ENCODE results near the gene RRAGC. TPM values are rescaled to one million over a fixed set of nuclear protein-coding genes. Genes with fewer than 3 reads are reported as not detected.

Gene RRAGC
- total RNA-seq, 4 donors from 2014 or later, result 10.0 to 25.0 (median 21.9) TPM

GRCh38 chr1:38827318-38827717 lies 32.3 kb downstream of the RRAGC start:
- DNase-seq, result no peak
- Histone ChIP-seq H3K27ac (no peak overlapping the region), H3K4me3 (no peak overlapping the region), H3K27me3 (peaks cover 35% of the 10 kb centered on the region), H3K9me3 (no peaks in the 10 kb centered on the region), H3K4me1 (peaks cover 0 to 6% (median 0%) of the 10 kb centered on the region in 4 donors), H3K36me3 (no peaks in the 10 kb centered on the region)
- no peak for TF ChIP-seq POLR2AphosphoS5 (IDR thresholded peaks at IDR 0.05)
- no peak for TF ChIP-seq EP300 (IDR thresholded peaks at IDR 0.05; ENCODE audit: low read depth)
- no peak for TF ChIP-seq POLR2A (IDR thresholded peaks at IDR 0.05)
- TF ChIP-seq CTCF (IDR thresholded peaks at IDR 0.05), result no peak
- WGBS, 2 donors (ENCODE audit: low coverage in 1 of 2), result 50 to 51% methylated on average over 1 to 2 of the region's 2 CpGs
- intact Hi-C loops (cut with DNase I; ENCODE audit: low total_unique reads) (no loop called here), in situ Hi-C loops (cut with MboI; ENCODE audit: low pct_ligation_motif_present in 1 of 4, low pct_unique_long_range_greater_than_20kb in 1 of 4, low sequenced_read_pairs in 3 of 4) (loop anchor here in 1 of 4 donors (25.0 kb wide), 1 partner anchor 790 kb away; the partner anchor contains the start of gene POU3F1)

GRCh38 chr1:38826886-38827285 lies 32.7 kb downstream of the RRAGC start:
- Histone ChIP-seq H3K27me3 (peaks cover 38% of the 10 kb centered on the region), H3K27ac (no peak overlapping the region), H3K36me3 (no peaks in the 10 kb centered on the region), H3K4me3 (no peak overlapping the region), H3K4me1 (peaks cover 0 to 6% (median 0%) of the 10 kb centered on the region in 4 donors), H3K9me3 (no peaks in the 10 kb centered on the region)
- DNase-seq, result no peak
- in situ Hi-C loops (cut with MboI; ENCODE audit: low pct_ligation_motif_present in 1 of 4, low pct_unique_long_range_greater_than_20kb in 1 of 4, low sequenced_read_pairs in 3 of 4), result loop anchor here in 1 of 4 donors (25.0 kb wide), 1 partner anchor 790 kb away; the partner anchor contains the start of gene POU3F1
- intact Hi-C loops (cut with DNase I; ENCODE audit: low total_unique reads), result no loop called here
- TF ChIP-seq CTCF (IDR thresholded peaks at IDR 0.05) (no peak), POLR2A (IDR thresholded peaks at IDR 0.05) (no peak), POLR2AphosphoS5 (IDR thresholded peaks at IDR 0.05) (no peak), EP300 (IDR thresholded peaks at IDR 0.05; ENCODE audit: low read depth) (no peak)

DNA sequence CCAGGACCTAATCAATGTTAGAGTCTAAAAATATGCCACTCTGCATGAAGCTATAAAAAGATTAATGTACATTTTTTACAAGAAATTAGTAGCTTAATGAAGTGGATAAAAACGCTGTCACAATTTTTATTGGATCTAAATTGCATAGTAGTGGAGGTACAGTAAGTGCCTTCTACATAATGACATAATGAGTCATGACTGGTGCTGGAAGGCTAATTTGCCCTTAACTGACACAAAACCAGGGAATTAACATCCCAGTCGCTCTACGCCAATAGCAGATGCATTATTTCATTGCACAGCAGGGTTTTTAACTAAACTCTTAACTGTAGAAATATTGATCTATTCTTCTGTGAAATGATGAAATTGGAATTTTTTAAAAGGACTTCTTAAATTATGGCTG lies 33.3 kb downstream of the RRAGC start:
- DNase-seq, result no peak
- in situ Hi-C loops (cut with MboI; ENCODE audit: low pct_ligation_motif_present in 1 of 4, low pct_unique_long_range_greater_than_20kb in 1 of 4, low sequenced_read_pairs in 3 of 4) (loop anchor here in 1 of 4 donors (25.0 kb wide), 1 partner anchor 789 kb away; the partner anchor contains the start of gene POU3F1), intact Hi-C loops (cut with DNase I; ENCODE audit: low total_unique reads) (no loop called here)
- H3K27ac ChIP-seq, result no peak overlapping the region
- no peaks in the 10 kb centered on the region for H3K9me3 ChIP-seq
- H3K4me1 ChIP-seq, result peaks cover 0 to 6% (median 0%) of the 10 kb centered on the region in 4 donors
- TF ChIP-seq POLR2A (IDR thresholded peaks at IDR 0.05) (no peak), CTCF (IDR thresholded peaks at IDR 0.05) (no peak), POLR2AphosphoS5 (IDR thresholded peaks at IDR 0.05) (no peak), EP300 (IDR thresholded peaks at IDR 0.05; ENCODE audit: low read depth) (no peak)
- no peak overlapping the region for H3K4me3 ChIP-seq
- H3K36me3 ChIP-seq, result no peaks in the 10 kb centered on the region
- H3K27me3 ChIP-seq, result peaks cover 44% of the 10 kb centered on the region
- WGBS, 2 donors (ENCODE audit: low coverage in 1 of 2), result 36 to 54% methylated on average over 3 of the region's 3 CpGs

- in situ Hi-C loops (cut with MboI; ENCODE audit: low pct_ligation_motif_present in 1 of 4, low pct_unique_long_range_greater_than_20kb in 1 of 4, low sequenced_read_pairs in 3 of 4) (loop anchor here in 1 of 4 donors (25.0 kb wide), 2 partner anchors 209 to 759 kb away; no protein-coding TSS in a partner anchor), intact Hi-C loops (cut with DNase I; ENCODE audit: low total_unique reads) (no loop called here)
- peaks cover 8 to 19% (median 12%) of the 10 kb centered on the region in 4 donors for H3K4me1 ChIP-seq
- H3K4me3 ChIP-seq, result no peak overlapping the region
- no peak for TF ChIP-seq EP300 (IDR thresholded peaks at IDR 0.05; ENCODE audit: low read depth)
- TF ChIP-seq POLR2A (IDR thresholded peaks at IDR 0.05), result no peak
- TF ChIP-seq CTCF (IDR thresholded peaks at IDR 0.05), result no peak
- no peak for DNase-seq
- H3K9me3 ChIP-seq, result no peaks in the 10 kb centered on the region
- no peaks in the 10 kb centered on the region for H3K36me3 ChIP-seq
- H3K27me3 ChIP-seq, result peaks cover 73% of the 10 kb centered on the region
- WGBS, 2 donors (ENCODE audit: low coverage in 1 of 2), result 43% methylated on average over 1 of the region's 1 CpG; no CpG with 5 or more reads in 1 of the 2 donors
- H3K27ac ChIP-seq, result no peak overlapping the region
Measured at GRCh38 chr1:38820860-38821259, 38.7 kb downstream of the RRAGC start.
